SJSA1 (cell line): ENCODE results near the gene EPHB1. TPM values are rescaled to one million over a fixed set of nuclear protein-coding genes. Genes with fewer than 3 reads are reported as not detected.

Source experiments
- DNase-seq, 2 experiments: peaks; one replicate each; pipeline ENCODE4 v3.0.0-alpha.2; 2015 to 2020; ENCODE audit warnings: low spot score in 2 of 2, low read depth in 1 of 2
- H3K27ac ChIP-seq: fragments of 250-450 bp; sonication (Bioruptor Pico); 2 replicates; pipeline ENCODE4 v1.5.1; 2020; ENCODE audit warnings: mild to moderate bottlenecking, moderate library complexity
- H3K27me3 ChIP-seq: fragments of 250-450 bp; sonication (Bioruptor Pico); replicated peaks from 2 replicates; pipeline ENCODE4 v1.5.1; 2020; ENCODE audit warnings: mild to moderate bottlenecking, moderate library complexity
- H3K36me3 ChIP-seq: fragments of 250-450 bp; sonication (Bioruptor Pico); 2 replicates; pipeline ENCODE4 v1.5.1; 2020; ENCODE audit warnings: mild to moderate bottlenecking
- H3K4me1 ChIP-seq: fragments of 250-450 bp; sonication (Bioruptor Pico); replicated peaks from 2 replicates; pipeline ENCODE4 v1.6.1; 2021; ENCODE audit warnings: mild to moderate bottlenecking
- H3K4me3 ChIP-seq: fragments of 250-450 bp; sonication (Bioruptor Pico); 2 replicates; pipeline ENCODE4 v1.5.1; 2020; ENCODE audit warnings: mild to moderate bottlenecking
- H3K9me3 ChIP-seq: fragments of 250-450 bp; sonication (Bioruptor Pico); replicated peaks from 2 replicates; pipeline ENCODE4 v1.5.1; 2020; ENCODE audit warnings: mild to moderate bottlenecking
- total RNA-seq: library from RNA; depleted of rRNA; stranded (reverse); fragments of >200 nt; shearing (Covaris generic); gene quantifications from 2 replicates; pipeline ENCODE4 v1.2.3, GENCODE V29; 2014

Gene EPHB1
- total RNA-seq, 1 experiment from 2014 or later, result not detected

GRCh38 chr3:134795746-134796280 is 753 bp downstream of the EPHB1 start:
- no peak for DNase-seq

GRCh38 chr3:134796281-134797056 is 1.4 kb downstream of the EPHB1 start:
- peaks cover 33% of the 10 kb centered on the region for H3K27me3 ChIP-seq
- no peaks in the 10 kb centered on the region for H3K36me3 ChIP-seq
- H3K4me1 ChIP-seq, result peaks cover 15% of the 10 kb centered on the region
- no peaks in the 10 kb centered on the region for H3K9me3 ChIP-seq
- H3K4me3 ChIP-seq, result peak overlapping the region; percentile 29
- DNase-seq, result no peak
- no peak overlapping the region for H3K27ac ChIP-seq

More at GRCh38 chr3:134795746-134796280, 753 bp downstream of the EPHB1 start:
- Histone ChIP-seq H3K4me3 (peak overlapping the region; percentile 29), H3K27me3 (peaks cover 34% of the 10 kb centered on the region), H3K4me1 (peaks cover 15% of the 10 kb centered on the region), H3K36me3 (no peaks in the 10 kb centered on the region), H3K27ac (no peak overlapping the region), H3K9me3 (no peaks in the 10 kb centered on the region)

- Histone ChIP-seq H3K4me1 (peaks cover 15% of the 10 kb centered on the region), H3K36me3 (no peaks in the 10 kb centered on the region), H3K4me3 (no peak overlapping the region), H3K27ac (no peak overlapping the region), H3K9me3 (no peaks in the 10 kb centered on the region), H3K27me3 (peaks cover 33% of the 10 kb centered on the region)
- no peak for DNase-seq
These were observed 2.1 kb downstream of the EPHB1 start for GRCh38 chr3:134797057-134797740.

- peaks cover 33% of the 10 kb centered on the region for H3K27me3 ChIP-seq
- H3K4me1 ChIP-seq, result peaks cover 15% of the 10 kb centered on the region
- DNase-seq, result no peak
- no peaks in the 10 kb centered on the region for H3K36me3 ChIP-seq
- H3K9me3 ChIP-seq, result no peaks in the 10 kb centered on the region
- no peak overlapping the region for H3K27ac ChIP-seq
- H3K4me3 ChIP-seq, result no peak overlapping the region
These were observed 2.8 kb downstream of the EPHB1 start for GRCh38 chr3:134797741-134798451.

GRCh38 chr3:134798681-134799311 is 3.7 kb downstream of the EPHB1 start:
- DNase-seq, result no peak
- peaks cover 15% of the 10 kb centered on the region for H3K4me1 ChIP-seq
- peaks cover 33% of the 10 kb centered on the region for H3K27me3 ChIP-seq
- H3K27ac ChIP-seq, result no peak overlapping the region
- no peaks in the 10 kb centered on the region for H3K36me3 ChIP-seq
- no peak overlapping the region for H3K4me3 ChIP-seq
- no peaks in the 10 kb centered on the region for H3K9me3 ChIP-seq

GRCh38 chr3:134799393-134799792 is 4.3 kb downstream of the EPHB1 start:
- Histone ChIP-seq H3K4me1 (peaks cover 15% of the 10 kb centered on the region), H3K9me3 (no peaks in the 10 kb centered on the region), H3K4me3 (no peak overlapping the region), H3K36me3 (no peaks in the 10 kb centered on the region), H3K27ac (no peak overlapping the region), H3K27me3 (peaks cover 33% of the 10 kb centered on the region)
- no peak for DNase-seq

GRCh38 chr3:134801204-134801958 is 6.3 kb downstream of the EPHB1 start:
- Histone ChIP-seq H3K4me3 (no peak overlapping the region), H3K27ac (no peak overlapping the region), H3K4me1 (peaks cover under 1% of the 10 kb centered on the region), H3K36me3 (no peaks in the 10 kb centered on the region), H3K27me3 (peaks cover 15% of the 10 kb centered on the region), H3K9me3 (no peaks in the 10 kb centered on the region)
- no peak for DNase-seq

GRCh38 chr3:134802428-134803050 is 7.5 kb downstream of the EPHB1 start:
- Histone ChIP-seq H3K36me3 (no peaks in the 10 kb centered on the region), H3K27me3 (peaks cover 5% of the 10 kb centered on the region), H3K9me3 (no peaks in the 10 kb centered on the region), H3K4me1 (no peaks in the 10 kb centered on the region), H3K4me3 (no peak overlapping the region), H3K27ac (no peak overlapping the region)
- no peak for DNase-seq

GRCh38 chr3:134803051-134803505 is 8.0 kb downstream of the EPHB1 start:
- Histone ChIP-seq H3K36me3 (no peaks in the 10 kb centered on the region), H3K27ac (no peak overlapping the region), H3K9me3 (no peaks in the 10 kb centered on the region), H3K4me3 (no peak overlapping the region), H3K27me3 (peaks cover under 1% of the 10 kb centered on the region; the same call in 1 of the 2 replicates), H3K4me1 (no peaks in the 10 kb centered on the region)
- DNase-seq, result no peak

GRCh38 chr3:134803652-134804051 is 8.6 kb downstream of the EPHB1 start:
- no peak for DNase-seq

GRCh38 chr3:134804508-134805480 is 9.7 kb downstream of the EPHB1 start:
- Histone ChIP-seq H3K27ac (no peak overlapping the region), H3K36me3 (no peaks in the 10 kb centered on the region), H3K9me3 (no peaks in the 10 kb centered on the region), H3K27me3 (peaks cover under 1% of the 10 kb centered on the region; the same call in 1 of the 2 replicates), H3K4me3 (no peak overlapping the region), H3K4me1 (no peaks in the 10 kb centered on the region)
- no peak for DNase-seq

More at GRCh38 chr3:134803652-134804051, 8.6 kb downstream of the EPHB1 start:
- Histone ChIP-seq H3K4me1 (no peaks in the 10 kb centered on the region), H3K27ac (no peak overlapping the region), H3K27me3 (no peaks in the 10 kb centered on the region; the same call in 1 of the 2 replicates), H3K9me3 (no peaks in the 10 kb centered on the region), H3K36me3 (no peaks in the 10 kb centered on the region), H3K4me3 (no peak overlapping the region)
